VCaP (cell line): ENCODE results near the gene SPATA18.

ENCODE experiments used
- H3K27ac ChIP-seq: fragments of 450-650 bp; 2 replicates; pipeline ENCODE4 v1.5.1; 2017
- TF ChIP-seq, protein P1 (sequence below): fragments of 450-650 bp; conservative IDR thresholded peaks from 2 replicates; pipeline ENCODE4 v1.5.1; 2017; ENCODE audit warnings: mild to moderate bottlenecking, moderate library complexity

The SPATA18 gene

DNA sequence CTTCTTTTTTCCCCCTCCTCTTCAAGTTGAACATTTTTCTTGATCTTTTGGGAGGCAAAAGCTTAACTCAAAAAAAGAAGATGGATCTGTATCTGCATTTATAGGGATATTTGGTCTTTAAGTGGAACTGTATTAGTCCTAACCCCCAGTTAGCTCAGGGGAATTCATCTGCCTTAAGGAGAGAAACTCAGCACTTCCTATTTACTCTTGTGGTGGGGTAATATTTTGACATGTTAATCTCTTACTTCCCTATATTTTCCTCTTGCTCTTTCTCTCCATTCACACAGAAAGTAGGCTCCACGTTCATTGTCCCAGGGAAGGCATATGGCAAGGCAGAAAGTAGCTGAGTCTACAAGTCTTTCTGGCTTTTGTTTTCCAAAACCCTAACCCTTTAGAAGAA, 36.2 kb upstream of the SPATA18 start:
- TF ChIP-seq, protein P1, sequence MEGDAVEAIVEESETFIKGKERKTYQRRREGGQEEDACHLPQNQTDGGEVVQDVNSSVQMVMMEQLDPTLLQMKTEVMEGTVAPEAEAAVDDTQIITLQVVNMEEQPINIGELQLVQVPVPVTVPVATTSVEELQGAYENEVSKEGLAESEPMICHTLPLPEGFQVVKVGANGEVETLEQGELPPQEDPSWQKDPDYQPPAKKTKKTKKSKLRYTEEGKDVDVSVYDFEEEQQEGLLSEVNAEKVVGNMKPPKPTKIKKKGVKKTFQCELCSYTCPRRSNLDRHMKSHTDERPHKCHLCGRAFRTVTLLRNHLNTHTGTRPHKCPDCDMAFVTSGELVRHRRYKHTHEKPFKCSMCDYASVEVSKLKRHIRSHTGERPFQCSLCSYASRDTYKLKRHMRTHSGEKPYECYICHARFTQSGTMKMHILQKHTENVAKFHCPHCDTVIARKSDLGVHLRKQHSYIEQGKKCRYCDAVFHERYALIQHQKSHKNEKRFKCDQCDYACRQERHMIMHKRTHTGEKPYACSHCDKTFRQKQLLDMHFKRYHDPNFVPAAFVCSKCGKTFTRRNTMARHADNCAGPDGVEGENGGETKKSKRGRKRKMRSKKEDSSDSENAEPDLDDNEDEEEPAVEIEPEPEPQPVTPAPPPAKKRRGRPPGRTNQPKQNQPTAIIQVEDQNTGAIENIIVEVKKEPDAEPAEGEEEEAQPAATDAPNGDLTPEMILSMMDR, result no peak

DNA sequence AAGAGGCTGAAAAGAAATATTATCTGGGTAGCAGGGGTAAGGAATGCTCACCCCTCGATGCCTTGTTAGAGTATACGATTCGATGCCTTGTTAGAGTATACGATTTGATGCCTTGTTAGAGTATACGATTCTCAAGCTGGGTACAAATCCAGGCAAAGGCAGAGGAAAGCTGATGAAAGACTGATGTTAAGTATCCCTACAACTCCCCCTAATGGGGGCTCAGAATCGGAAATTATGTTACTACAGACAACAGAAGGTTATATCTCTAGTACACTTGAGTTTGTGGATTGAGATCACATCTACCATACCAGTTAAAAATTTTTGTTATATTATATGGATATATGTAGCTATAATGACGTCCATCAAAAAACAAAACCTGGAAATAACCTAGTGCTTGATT, 35.7 kb upstream of the SPATA18 start:
- no peak overlapping the region for H3K27ac ChIP-seq
- TF ChIP-seq, protein P1, result peak; percentile 37; the same call in 1 of the 2 replicates

More for the DNA sequence above, 36.2 kb upstream of the SPATA18 start:
- no peak overlapping the region for H3K27ac ChIP-seq

DNA sequence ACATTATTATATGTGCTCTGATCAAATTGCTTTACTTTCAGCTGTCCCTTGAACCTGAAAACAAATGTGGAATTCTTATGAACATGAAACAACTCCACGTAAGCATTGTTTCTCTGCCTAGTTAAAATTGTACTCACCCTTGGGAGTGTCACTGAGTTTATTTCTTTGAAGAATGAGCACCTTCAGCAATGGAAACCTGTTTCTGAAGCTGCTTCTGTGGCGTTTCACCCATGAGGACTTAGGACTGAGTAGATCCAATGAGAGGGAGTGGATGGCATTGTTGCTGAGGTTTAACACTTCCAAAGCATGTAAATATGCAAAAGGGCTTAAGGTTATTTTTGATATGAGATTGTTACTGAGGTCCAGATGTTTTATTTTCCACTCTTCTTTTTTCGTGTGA, 34.1 kb upstream of the SPATA18 start:
- no peak overlapping the region for H3K27ac ChIP-seq
- TF ChIP-seq, protein P1, result no peak

DNA sequence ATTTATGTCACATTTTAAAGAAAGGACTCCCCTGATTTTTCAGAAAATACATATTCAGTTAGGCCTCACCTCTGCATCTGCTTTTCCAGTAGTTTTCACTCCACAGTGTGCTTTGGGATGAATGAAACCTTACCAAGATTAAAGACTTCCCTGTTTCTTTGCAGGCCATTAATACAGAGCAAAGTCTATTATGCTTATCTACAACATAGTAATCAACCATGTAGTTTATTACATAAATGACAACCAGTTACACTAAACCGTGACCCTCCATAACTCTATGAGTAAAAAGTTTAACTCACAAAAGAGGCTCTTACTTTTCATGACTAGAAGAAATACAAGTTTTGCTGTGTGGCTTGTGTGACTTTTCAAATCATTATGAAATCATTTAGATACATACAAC, 33.3 kb upstream of the SPATA18 start:
- no peak overlapping the region for H3K27ac ChIP-seq
- TF ChIP-seq, protein P1, result no peak

DNA sequence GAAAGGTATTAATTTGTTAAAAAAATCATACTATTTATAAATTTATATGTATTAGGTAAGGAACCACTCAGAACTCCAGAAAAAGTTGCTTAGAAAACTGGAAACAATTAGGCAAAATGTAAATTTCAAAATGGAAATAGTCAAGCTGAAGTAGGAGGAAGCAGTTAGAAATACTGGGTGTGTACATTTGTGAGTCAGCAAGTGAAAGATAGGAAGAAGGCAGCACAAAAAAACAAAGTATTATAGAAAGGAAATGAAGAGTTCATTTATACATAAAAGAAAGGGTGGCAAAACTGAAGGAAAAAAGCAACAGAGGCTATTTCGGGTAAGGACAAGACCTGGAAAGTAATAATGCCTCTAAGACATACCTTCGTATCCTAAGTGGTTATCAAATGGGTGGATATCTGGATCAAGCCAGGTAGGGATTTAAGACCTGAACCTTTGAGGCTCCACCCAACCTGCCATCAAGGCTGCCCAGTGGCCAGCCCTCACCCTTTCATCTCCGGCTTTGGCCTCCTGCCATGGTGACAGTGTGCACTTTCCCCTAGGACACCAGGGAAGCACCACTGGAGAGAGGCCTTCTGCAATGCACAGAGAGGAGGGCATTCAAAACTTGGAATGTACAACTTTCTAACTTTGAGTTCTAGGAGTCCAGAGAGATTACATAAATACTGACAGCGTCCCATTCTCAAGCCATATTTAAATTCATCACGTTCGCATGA, 31.0 kb upstream of the SPATA18 start, which contains the start of gene LRRC66:
TSS of gene LRRC66 (minus strand) at position 428 of the 722 bp plus-strand sequence. CDS start 2,750 bp downstream, outside the sequence.
- TF ChIP-seq, protein P1, result no peak
- H3K27ac ChIP-seq, result no peak within 1 kb of the TSS

DNA sequence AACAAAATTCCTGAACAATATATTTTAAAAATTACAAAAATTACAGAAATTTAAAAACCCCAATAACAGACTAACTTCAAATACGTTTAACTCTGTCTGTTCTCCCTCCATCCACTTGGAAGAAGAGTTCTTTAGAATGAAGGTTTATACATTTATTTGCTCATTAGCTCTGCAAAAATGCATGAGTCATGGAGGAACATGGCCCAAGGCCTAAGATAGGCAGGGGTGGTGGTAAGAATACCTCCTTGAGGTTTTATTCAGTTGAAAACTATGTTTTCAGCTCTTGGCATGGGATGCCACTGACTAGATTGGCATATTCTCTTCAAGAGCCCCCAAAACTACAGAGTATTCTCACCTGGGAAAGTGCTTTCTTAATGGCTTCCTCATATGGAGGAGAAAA, 22.1 kb upstream of the SPATA18 start:
- no peak overlapping the region for H3K27ac ChIP-seq
- TF ChIP-seq, protein P1, result no peak

DNA sequence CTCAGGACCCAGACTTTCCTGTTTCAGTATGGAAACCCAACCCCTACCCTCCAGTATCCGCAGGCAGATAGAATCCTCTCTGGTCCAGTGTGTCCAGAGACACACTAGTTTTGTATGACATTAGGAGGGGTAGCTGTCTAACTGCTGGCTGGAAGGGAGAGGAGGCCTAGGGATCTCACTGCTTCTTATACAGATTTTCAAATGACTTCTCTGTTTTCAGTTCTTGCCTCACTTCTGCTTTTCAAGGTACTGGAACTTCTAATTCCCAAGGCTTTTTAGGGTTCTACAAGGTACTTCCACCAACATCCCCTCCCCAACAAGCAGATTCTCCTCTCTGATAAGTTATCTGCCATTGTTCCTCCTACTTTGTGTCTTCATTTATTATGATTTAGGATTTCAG, 19.1 kb upstream of the SPATA18 start:
- no peak overlapping the region for H3K27ac ChIP-seq
- TF ChIP-seq, protein P1, result no peak
